Suppressor macrophage (primary cell): Measurements from ENCODE around the gene DCLK2.
A peak's percentile ranks its signal among the peaks of the same experiment; 100 is the strongest.

ENCODE experiments used
- DNase-seq, 4 experiments: peaks; one replicate each; pipeline ENCODE4 v3.0.0-alpha.2; 2020 to 2022

Gene DCLK2

GRCh38 chr4:150211016-150211415 is 132.8 kb downstream of the DCLK2 start:
- DNase-seq, result no peak

- DNase-seq, result no peak
These were observed 133.7 kb downstream of the DCLK2 start for GRCh38 chr4:150211799-150212445.

GRCh38 chr4:150212485-150212884 is 134.2 kb downstream of the DCLK2 start:
- DNase-seq, result no peak

GRCh38 chr4:150212927-150213326 is 134.7 kb downstream of the DCLK2 start:
- no peak for DNase-seq

DNA sequence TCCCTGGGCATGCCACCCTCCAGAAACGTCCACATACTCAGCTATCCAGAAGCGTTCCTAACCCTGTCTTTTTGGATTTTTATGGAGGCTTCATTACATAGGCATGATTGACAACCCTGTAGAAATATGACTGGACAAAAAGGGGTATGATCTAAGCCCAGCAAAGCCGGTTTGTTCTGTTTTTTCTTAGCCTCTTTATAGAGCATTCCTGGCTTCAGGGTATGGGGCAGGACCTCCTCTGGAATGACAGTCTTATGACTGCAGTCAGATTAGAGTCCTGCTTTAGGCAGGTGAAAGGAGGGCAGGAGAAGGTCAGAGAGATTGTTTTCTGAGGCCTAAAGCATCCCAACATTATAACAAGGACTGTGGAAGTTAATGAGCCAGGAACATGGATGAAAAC is 137.4 kb downstream of the DCLK2 start:
- DNase-seq, result no peak

DNA sequence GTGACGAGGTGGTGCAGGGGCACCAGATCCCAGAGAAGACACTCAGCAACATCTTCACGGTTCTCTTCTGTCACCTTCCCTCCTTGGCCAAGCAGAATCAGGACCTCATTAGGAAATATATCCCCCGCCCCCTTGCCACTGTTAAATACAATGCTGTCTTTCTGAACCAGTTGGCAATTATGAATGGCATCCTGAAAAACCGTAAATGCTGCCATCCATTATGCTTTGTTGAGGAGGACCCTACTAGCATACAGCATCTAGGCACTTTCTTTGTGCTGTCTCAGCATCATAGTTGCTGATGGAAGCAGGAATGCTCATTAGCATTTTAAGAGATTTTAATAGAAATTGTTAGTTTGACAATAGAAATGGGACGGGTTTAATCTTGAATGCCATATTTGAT is 138.5 kb downstream of the DCLK2 start:
- DNase-seq, result no peak

DNA sequence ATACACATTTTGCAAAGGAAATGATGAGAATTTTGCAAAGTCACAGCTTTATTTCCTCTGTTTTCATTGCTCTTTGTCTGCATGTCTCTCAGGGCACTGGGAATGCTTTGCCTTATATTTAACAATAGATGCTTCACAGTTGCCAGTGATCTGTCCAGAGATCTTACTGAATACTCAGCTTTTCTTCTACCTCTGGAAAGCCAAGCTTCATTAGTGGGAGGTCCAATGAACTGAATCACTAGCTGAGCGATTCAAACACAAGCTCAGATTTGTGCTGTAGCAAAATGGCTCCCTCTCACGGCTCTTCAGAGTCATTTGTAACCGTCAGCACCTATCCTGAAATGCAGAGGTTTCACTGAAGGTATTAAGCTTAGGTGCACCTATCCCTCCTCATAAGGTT is 138.9 kb downstream of the DCLK2 start:
- peak in 2 of 4 experiments; percentile 7 to 12 for DNase-seq

DNA sequence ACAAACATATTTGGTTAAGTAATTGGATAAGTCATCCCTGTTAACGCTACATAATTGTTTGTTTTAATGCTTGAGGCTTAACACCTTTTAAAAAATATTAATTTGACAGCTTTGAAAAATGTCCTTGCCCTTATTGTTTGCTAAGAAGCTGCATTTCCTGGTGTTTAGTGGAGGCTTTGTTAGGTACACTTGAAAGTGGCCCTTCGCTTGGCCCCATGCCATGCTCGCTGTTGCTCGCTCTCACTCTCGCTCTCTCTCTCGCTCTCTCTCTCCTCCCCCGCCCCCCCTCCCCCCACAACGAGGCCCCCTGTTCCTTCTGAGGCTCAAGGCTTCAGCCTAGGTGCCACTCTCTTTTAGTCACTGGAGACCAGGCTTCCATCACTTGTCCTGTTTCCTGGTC is 139.6 kb downstream of the DCLK2 start:
- no peak for DNase-seq

DNA sequence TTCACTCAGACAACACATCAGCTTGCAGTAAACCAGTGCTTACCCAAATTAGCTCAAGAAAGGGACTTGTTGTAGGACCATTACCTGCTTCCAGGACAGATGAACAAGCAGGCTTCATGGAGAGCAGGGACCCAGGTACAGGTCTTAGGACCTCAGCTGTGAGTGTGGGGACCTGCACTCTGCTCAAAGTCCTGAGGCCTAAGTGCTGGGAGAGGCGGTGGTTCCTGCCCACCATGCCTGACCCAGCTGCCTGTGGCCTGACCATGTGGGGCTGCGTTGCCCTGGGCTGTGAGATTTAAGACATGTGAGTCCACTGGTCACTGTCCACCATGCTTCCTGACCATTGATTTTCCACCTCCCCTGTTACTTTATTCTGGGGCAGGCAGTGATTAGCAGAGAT is 140.2 kb downstream of the DCLK2 start:
- DNase-seq, result no peak

- DNase-seq, result no peak
These were observed 141.6 kb downstream of the DCLK2 start for GRCh38 chr4:150219841-150220240.

GRCh38 chr4:150224896-150225591 is 146.8 kb downstream of the DCLK2 start:
- peak in 3 of 4 experiments; percentile 17 to 31 (median 26) for DNase-seq

DNA sequence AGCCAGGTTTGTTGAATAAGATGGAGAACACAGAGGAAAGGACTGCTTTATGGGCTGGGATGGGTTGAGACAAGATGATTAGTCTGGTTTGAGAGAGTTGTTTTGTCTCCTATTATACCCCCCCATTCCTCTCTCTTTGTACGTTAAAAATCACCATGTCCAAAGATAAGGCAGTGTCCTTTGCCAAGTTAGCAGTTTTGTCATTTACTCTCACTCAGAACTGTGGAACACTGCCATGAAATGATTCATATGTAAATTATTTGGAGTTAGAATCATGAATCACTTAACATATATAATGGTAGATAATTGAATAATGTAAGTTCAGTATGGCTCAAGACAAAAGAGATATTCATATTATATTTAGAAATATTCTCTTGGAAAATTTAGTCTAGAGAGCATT is 151.3 kb downstream of the DCLK2 start:
- DNase-seq, result no peak

DNA sequence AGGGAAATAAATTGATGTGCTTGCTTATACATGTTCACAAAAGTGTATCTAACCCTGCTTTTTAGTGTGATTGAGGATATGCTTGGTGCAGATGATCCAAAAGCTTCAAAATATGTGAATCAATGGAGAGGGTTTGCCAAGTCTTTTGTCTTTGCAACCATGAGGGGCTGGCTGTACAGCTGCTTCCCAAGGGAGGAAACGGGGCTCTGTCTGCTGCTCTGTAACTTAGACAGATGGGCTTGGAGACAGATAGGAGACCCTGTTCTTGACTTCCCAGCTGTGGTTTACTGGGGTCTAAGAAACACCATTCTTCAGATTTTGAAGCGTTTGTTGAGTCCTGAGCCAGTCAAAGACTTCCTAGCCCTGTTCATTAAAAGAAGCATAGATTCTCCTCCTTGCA is 152.3 kb downstream of the DCLK2 start:
- no peak for DNase-seq

- no peak for DNase-seq
These were observed 153.0 kb downstream of the DCLK2 start for GRCh38 chr4:150231107-150231770.

DNA sequence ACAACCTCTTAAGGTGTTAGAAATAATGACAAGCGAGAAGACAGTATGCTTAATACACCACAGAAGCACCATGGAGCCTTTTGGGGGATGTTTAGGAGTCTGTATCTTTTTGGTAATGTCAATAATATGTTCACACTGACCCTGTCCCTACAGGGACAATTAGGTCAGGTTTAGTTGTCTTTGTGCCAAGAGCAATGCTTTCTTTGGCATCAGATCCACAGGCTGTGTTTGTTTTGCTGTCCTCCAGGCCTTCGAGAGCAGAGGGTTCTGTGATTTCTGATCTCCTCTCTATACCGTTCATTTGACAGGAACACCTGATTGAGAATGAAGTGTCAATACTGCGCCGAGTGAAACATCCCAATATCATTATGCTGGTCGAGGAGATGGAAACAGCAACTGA is 153.8 kb downstream of the DCLK2 start:
- DNase-seq, result no peak

- no peak for DNase-seq
These were observed 156.0 kb downstream of the DCLK2 start for GRCh38 chr4:150234246-150234645.

DNA sequence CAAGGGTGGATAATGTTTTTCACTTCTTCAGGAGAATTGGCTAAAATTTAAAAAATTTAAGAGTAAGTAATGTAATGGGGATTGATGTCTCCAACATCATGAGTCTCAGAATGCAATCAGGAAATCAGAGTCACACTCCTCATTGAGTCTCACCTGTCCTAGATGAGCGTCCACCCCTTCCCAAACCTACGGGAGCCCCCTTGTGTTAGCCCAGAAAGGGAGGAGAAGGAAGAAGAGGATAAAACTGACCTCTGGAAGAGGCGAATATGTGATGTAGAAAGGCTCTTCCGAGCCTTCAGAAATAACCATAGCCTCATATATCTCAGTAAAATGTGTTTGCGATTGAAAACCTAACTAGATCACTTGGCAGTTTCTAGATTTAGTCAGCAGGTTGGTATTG is 157.1 kb downstream of the DCLK2 start:
- DNase-seq, result no peak

DNA sequence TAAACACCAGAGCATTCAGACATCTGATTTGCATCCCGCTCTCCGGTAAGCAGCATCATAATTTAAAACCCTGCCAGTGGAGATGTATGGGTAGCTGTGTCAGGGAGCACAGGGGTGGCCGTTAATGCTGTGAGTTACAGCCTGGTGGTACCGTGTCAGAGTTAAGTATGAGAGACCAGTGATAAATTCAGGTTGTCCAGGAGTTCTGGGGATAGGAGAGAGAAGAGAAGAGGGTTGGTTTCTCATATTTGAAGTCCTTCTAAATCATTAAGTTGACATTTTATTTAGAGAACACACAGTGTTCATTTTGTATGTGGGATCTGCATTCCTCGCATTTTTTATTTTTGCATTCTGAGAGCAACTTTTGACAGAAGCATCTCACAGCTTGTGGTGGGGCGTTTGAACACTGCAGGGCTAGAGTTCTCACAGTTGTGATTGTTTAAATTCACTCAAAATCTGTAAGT is 157.6 kb downstream of the DCLK2 start:
- DNase-seq, result no peak

DNA sequence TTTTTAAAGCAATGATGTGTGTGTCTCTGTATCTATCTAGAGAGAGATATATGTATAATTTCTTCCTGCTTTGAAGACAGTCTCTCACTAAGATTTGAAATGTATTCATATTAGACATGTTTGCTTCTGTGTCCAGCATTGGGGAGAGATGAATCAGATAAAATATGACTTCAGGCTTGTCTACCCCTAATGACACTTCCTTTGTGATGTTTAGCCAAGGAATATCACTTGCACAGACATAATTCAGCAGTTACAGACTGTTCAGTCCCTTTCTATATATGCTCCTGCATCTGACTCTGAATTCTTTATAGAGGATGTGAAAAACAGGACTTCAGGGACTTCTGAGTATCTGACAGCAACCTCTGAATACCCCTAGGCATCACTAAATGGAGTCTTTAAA is 158.4 kb downstream of the DCLK2 start:
- DNase-seq, result no peak

GRCh38 chr4:150237110-150237872 is 159.0 kb downstream of the DCLK2 start:
- no peak for DNase-seq

- no peak for DNase-seq
These were observed 160.3 kb downstream of the DCLK2 start for GRCh38 chr4:150238591-150238990.

- no peak for DNase-seq
These were observed 161.8 kb downstream of the DCLK2 start for GRCh38 chr4:150240011-150240410.

- peak; percentile 27 to 52 (median 38) for DNase-seq
These were observed 164.7 kb downstream of the DCLK2 start for GRCh38 chr4:150242820-150243458.
